Left lung (tissue), 14 donors: ENCODE results near the gene ZBTB21. TPM values are rescaled to one million over a fixed set of nuclear protein-coding genes. Genes with fewer than 3 reads are reported as not detected.

Experiments used
- ATAC-seq: fragments of 200-7000 bp; cut with Tn5 transposase; one replicate; pipeline ENCODE4 v1.9.1; 2020; ENCODE audit warnings: moderate library complexity
- DNase-seq, 4 donors: peaks; one replicate each; pipeline ENCODE4 v3.0.0-alpha.2; 2013 to 2020
- H3K27ac ChIP-seq, 2 donors: fragments of 200-600 bp; sonication (generic) in 1 of 2; one replicate each; pipeline versions ENCODE4 v1.5.0 to v1.8.0; 2020 to 2021
- H3K27me3 ChIP-seq, 2 donors: fragments of 200-600 bp; sonication (generic) in 1 of 2; one replicate each; pipeline versions ENCODE4 v1.5.0 to v1.8.0; 2020 to 2021
- H3K36me3 ChIP-seq, 2 donors: fragments of 200-600 bp; sonication (generic) in 1 of 2; one replicate each; pipeline versions ENCODE4 v1.5.0 to v1.8.0; 2020 to 2021
- H3K4me1 ChIP-seq, 2 donors: fragments of 200-600 bp; one replicate each; pipeline ENCODE4 v1.8.0; 2021
- H3K4me3 ChIP-seq, 2 donors: fragments of 200-600 bp; sonication (generic) in 1 of 2; one replicate each; pipeline versions ENCODE4 v1.5.0 to v1.8.0; 2020 to 2021; ENCODE audit warnings: mild to moderate bottlenecking in 1 of 2
- H3K9me3 ChIP-seq, 2 donors: fragments of 200-600 bp; sonication (generic) in 1 of 2; one replicate each; pipeline versions ENCODE4 v1.5.0 to v1.8.0; 2020 to 2021
- CTCF ChIP-seq, 2 donors: fragments of 200-600 bp; sonication (generic) in 1 of 2; IDR thresholded peaks; one replicate each; pipeline versions ENCODE4 v1.5.0 to v1.8.0; 2021; ENCODE audit warnings: antibody characterized with exemption in 2 of 2
- intact Hi-C, 2 donors: fragments of 100-400 bp; cut with DNase I; formaldehyde crosslinking; loops; one replicate each; pipeline versions ENCODE4 v1.11.2 to v1.14.2; 2022
- long read RNA-seq, 12 donors: library from polyadenylated mRNA in 2 of 12; unstranded in 2 of 12; transcript quantifications; one replicate each; pipeline ENCODE4 v2.0.0 and lab custom pipeline, GENCODE V29; 2019 to 2026
- polyA plus RNA-seq, 6 donors: library from polyadenylated mRNA; unstranded; fragments of 120-200 nt; gene quantifications; one replicate each; pipeline ENCODE4 v1.2.1, GENCODE V29; 2013; ENCODE audit not compliant: insufficient read length in 6 of 6
- total RNA-seq, 2 donors: library from RNA; stranded (reverse); fragmentation: NEBNext Ultra II Directional; extraction: Animal tissue kit (Norgen Biotek cat#: 25700); gene quantifications; one replicate each; pipeline ENCODE4 v1.2.1, GENCODE V29; 2021
- donor health status: DM: no; HTN: yes; CAD: no.
- donor health status: DM: no; HTN: no; CAD: no.

Gene ZBTB21
- total RNA-seq (10 to 100 TPM; 12.2 to 13.9 TPM), polyA plus RNA-seq (10 to 100 TPM in 4 of 6 donors, 1 to 10 TPM in 2; 9.2 to 11.0 (median 10.5) TPM)
- long read RNA-seq, donor 1, full-length matches to known transcripts = 4 of 4 reads
- long read RNA-seq, donor 1, partial matches to known transcripts = 0 of 4 reads
- long read RNA-seq, donor 1, other reads (novel, unspliced or antisense) = 0 of 4 reads
- long read RNA-seq, donor 2, full-length matches to known transcripts = 2 of 2 reads
- long read RNA-seq, donor 2, partial matches to known transcripts = 0 of 2 reads
- long read RNA-seq, donor 2, other reads (novel, unspliced or antisense) = 0 of 2 reads
- long read RNA-seq, donor 3, full-length matches to known transcripts = 1 of 1 reads
- long read RNA-seq, donor 3, partial matches to known transcripts = 0 of 1 reads
- long read RNA-seq, donor 3, other reads (novel, unspliced or antisense) = 0 of 1 reads
- long read RNA-seq, donor 4, partial matches to known transcripts = 0 of 1 reads
- long read RNA-seq, donor 4, other reads (novel, unspliced or antisense) = 1 of 1 reads
- long read RNA-seq, donor 5, full-length matches to known transcripts = 4 of 4 reads
- long read RNA-seq, donor 5, partial matches to known transcripts = 0 of 4 reads
- long read RNA-seq, donor 5, other reads (novel, unspliced or antisense) = 0 of 4 reads
- long read RNA-seq, donor 6, full-length matches to known transcripts = 2 of 2 reads
- long read RNA-seq, donor 6, partial matches to known transcripts = 0 of 2 reads
- long read RNA-seq, donor 6, other reads (novel, unspliced or antisense) = 0 of 2 reads
- long read RNA-seq, donor 7, full-length matches to known transcripts = 3 of 3 reads
- long read RNA-seq, donor 7, partial matches to known transcripts = 0 of 3 reads
- long read RNA-seq, donor 7, other reads (novel, unspliced or antisense) = 0 of 3 reads
- long read RNA-seq, donor 8, full-length matches to known transcripts = 3 of 3 reads
- long read RNA-seq, donor 8, partial matches to known transcripts = 0 of 3 reads
- long read RNA-seq, donor 8, other reads (novel, unspliced or antisense) = 0 of 3 reads
- long read RNA-seq, donor 9 = 0 reads
- long read RNA-seq, donor 10 = 0 reads
- long read RNA-seq, donor 11, full-length matches to known transcripts = 4 of 4 reads
- long read RNA-seq, donor 11, partial matches to known transcripts = 0 of 4 reads
- long read RNA-seq, donor 11, other reads (novel, unspliced or antisense) = 0 of 4 reads
- long read RNA-seq, donor 12, full-length matches to known transcripts = 2 of 2 reads
- long read RNA-seq, donor 12, partial matches to known transcripts = 0 of 2 reads
- long read RNA-seq, donor 12, other reads (novel, unspliced or antisense) = 0 of 2 reads

- Histone ChIP-seq H3K4me3 (peak within 1 kb of the TSS; percentile 75 to 84), H3K4me1 (peaks cover 3 to 12% of the 10 kb centered on the region in 2 donors), H3K36me3 (no peaks in the 10 kb centered on the region), H3K27me3 (peaks cover 0 to 21% of the 10 kb centered on the region in 2 donors), H3K9me3 (no peaks in the 10 kb centered on the region), H3K27ac (peak within 1 kb of the TSS; percentile 96 to 98)
- intact Hi-C loops = loop anchor here in 1 of 2 donors (10.0 kb wide), 1 partner anchor 95 kb away; no protein-coding TSS in a partner anchor
- DNase-seq (peak; percentile 97 to 99 (median 98)), ATAC-seq (peak; percentile 93)
- no peak for TF ChIP-seq CTCF (IDR thresholded peaks at IDR 0.05)
Observed at GRCh38 chr21:42009831-42010506, at the start of gene ZBTB21. ZBTB21 (minus strand) TSS chr21:42010360; CDS start chr21:41994095, 16,265 bp downstream.

DNA sequence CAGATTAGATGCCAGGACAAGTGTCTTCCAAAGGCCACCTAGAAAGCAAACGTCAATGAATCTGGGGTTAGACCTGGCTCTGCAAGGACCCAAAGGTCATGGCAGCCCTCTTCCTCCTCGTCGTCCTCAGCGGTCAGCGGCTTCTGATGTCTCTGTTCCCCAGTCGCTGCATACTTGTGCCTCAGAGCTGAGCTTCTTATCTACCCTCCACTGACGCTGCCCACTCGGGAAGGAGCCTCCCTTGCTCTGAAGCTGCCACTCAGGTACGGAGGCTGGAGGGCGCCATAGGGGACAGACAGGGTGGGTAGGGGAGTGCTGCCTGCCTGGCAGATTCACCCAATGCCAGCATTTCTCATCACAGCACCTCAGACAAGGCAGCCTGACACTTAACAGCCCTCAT, 49.6 kb upstream of the ZBTB21 start:
- no peaks in the 10 kb centered on the region for H3K9me3 ChIP-seq
- intact Hi-C loops = no loop called here

GRCh38 chr21:42059141-42059540, 49.0 kb upstream of the ZBTB21 start:
- Histone ChIP-seq H3K9me3 (no peaks in the 10 kb centered on the region), H3K4me3 (no peak overlapping the region), H3K27me3 (peaks cover 0 to 22% of the 10 kb centered on the region in 2 donors), H3K27ac (no peak overlapping the region), H3K36me3 (no peaks in the 10 kb centered on the region), H3K4me1 (peaks cover 34 to 45% of the 10 kb centered on the region in 2 donors)
- intact Hi-C loops = no loop called here
- no peak for ATAC-seq
- DNase-seq = no peak
- no peak for TF ChIP-seq CTCF (IDR thresholded peaks at IDR 0.05)

More for the DNA sequence above, 49.6 kb upstream of the ZBTB21 start:
- Histone ChIP-seq H3K36me3 (no peaks in the 10 kb centered on the region), H3K27me3 (peaks cover 0 to 27% of the 10 kb centered on the region in 2 donors), H3K4me1 (peaks cover 34 to 51% of the 10 kb centered on the region in 2 donors), H3K4me3 (no peak overlapping the region), H3K27ac (no peak overlapping the region)
- ATAC-seq (no peak), DNase-seq (no peak)
- TF ChIP-seq CTCF (IDR thresholded peaks at IDR 0.05) = no peak

DNA sequence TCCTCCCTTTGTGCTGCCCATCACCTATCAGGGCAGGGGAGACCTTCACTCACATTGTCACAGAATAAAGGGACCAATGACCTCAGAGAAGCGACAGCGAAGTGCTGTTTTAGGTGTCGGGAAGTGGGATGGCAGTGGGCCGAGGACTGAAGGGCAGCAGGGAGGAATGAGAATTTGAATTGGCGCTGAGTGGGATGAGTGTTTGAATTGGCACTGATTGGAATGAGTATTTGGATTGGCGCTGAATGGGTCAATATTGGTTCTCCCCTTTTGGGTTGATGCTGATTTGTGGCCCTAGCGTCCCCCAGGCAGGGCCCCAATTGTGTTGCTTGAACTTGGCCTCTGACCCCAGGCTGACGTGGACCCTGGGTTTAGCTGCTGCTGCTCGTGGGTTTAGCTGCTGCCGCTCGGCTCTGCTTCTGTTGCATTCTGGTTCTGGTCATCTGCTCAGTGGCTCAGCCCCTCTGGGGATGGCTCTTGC, 48.5 kb upstream of the ZBTB21 start:
- Histone ChIP-seq H3K27ac (no peak overlapping the region), H3K4me1 (peaks cover 30 to 40% of the 10 kb centered on the region in 2 donors), H3K9me3 (no peaks in the 10 kb centered on the region), H3K27me3 (peaks cover 0 to 18% of the 10 kb centered on the region in 2 donors), H3K36me3 (no peaks in the 10 kb centered on the region), H3K4me3 (no peak overlapping the region)
- ATAC-seq = peak; percentile 3
- no peak for TF ChIP-seq CTCF (IDR thresholded peaks at IDR 0.05)
- DNase-seq = peak in 1 of 4 donors; percentile 68
- intact Hi-C loops = no loop called here
